Lung (tissue), 12 donors: ENCODE results near the gene ZFP2. TPM values are rescaled to one million over a fixed set of nuclear protein-coding genes. Genes with fewer than 3 reads are reported as not detected.

Source experiments
- ATAC-seq: fragments of 200-7000 bp; cut with Tn5 transposase; one replicate; pipeline ENCODE4 v1.9.1; 2020; ENCODE audit warnings: moderate number of reproducible peaks; ENCODE audit not compliant: insufficient read depth, low FRiP score
- DNase-seq, 3 donors: peaks; one replicate each; pipeline ENCODE4 v3.0.0-alpha.2; 2013 to 2017
- H3K27ac ChIP-seq, 2 donors: one replicate each; pipeline ENCODE4 v1.5.1; 2013; ENCODE audit warnings: mild to moderate bottlenecking in 2 of 2, moderate library complexity in 2 of 2, control low read depth in 1 of 2, inconsistent platforms in 1 of 2, low read depth in 1 of 2, low read length in 1 of 2
- H3K27me3 ChIP-seq, 3 donors: one replicate each; pipeline ENCODE4 v1.5.1; 2013; ENCODE audit warnings: low read length in 2 of 3; ENCODE audit not compliant: control insufficient read depth in 3 of 3, insufficient read depth in 3 of 3
- H3K36me3 ChIP-seq, 4 donors: one replicate each; pipeline ENCODE4 v1.5.1; 2013; ENCODE audit warnings: low read length in 4 of 4, mild to moderate bottlenecking in 1 of 4, moderate library complexity in 1 of 4; ENCODE audit not compliant: control insufficient read depth in 4 of 4, insufficient read depth in 4 of 4
- H3K4me1 ChIP-seq, 5 donors: one replicate each; pipeline ENCODE4 v1.5.1; 2013; ENCODE audit warnings: low read length in 5 of 5, mild to moderate bottlenecking in 2 of 5, moderate library complexity in 1 of 5; ENCODE audit not compliant: control insufficient read depth in 5 of 5, insufficient read depth in 5 of 5
- H3K4me3 ChIP-seq: one replicate; pipeline ENCODE4 v1.5.1; 2013; ENCODE audit warnings: mild to moderate bottlenecking, control low read depth, moderate library complexity
- H3K9ac ChIP-seq, 2 donors: one replicate each; pipeline ENCODE4 v1.5.1; 2013; ENCODE audit warnings: low read length in 2 of 2, control low read depth in 1 of 2; ENCODE audit not compliant: insufficient read depth in 1 of 2
- H3K9me3 ChIP-seq, 4 donors: one replicate each; pipeline ENCODE4 v1.5.1; 2013; ENCODE audit warnings: low read length in 3 of 4, mild to moderate bottlenecking in 1 of 4, moderate library complexity in 1 of 4; ENCODE audit not compliant: control insufficient read depth in 4 of 4, insufficient read depth in 3 of 4
- CTCF ChIP-seq: IDR thresholded peaks from 2 replicates; pipeline ENCODE4 v1.5.1; 2012; ENCODE audit warnings: mild to moderate bottlenecking; ENCODE audit errors: control extremely low read depth, extremely low read depth
- WGBS, 2 donors: extraction: QIAGEN DNeasy Blood & Tissue Kit; methylation state at CpG; one replicate each; pipeline ENCODE4 v1.1.7; 2013; 5-methylcytosine and 5-hydroxymethylcytosine counted together
- polyA plus RNA-seq, 2 donors: library from polyadenylated mRNA; stranded (reverse); fragments of 200-250 nt; gene quantifications; one replicate each; pipeline ENCODE4 v1.2.1, GENCODE V29; 2013
- total RNA-seq, 2 donors: library from RNA; depleted of rRNA in 1 of 2; stranded (reverse); fragments of >200 nt in 1 of 2; gene quantifications; one replicate each; pipeline ENCODE4 v1.2.1, GENCODE V29; 2014 to 2021
- donor health status: control.
- donor health status: control.
- donor health status: Bipolar disorder and iron deficiency.
- donor health status: healthy.
- donor health status: DM: yes; HTN: yes; CAD: no.

The ZFP2 gene
- total and polyA plus RNA-seq, 4 donors: 0.35 to 5.3 (median 1.3) TPM

- no peak overlapping the region for H3K9ac ChIP-seq
- H3K27ac ChIP-seq: no peak overlapping the region
- no peak overlapping the region for H3K4me3 ChIP-seq
- DNase-seq (no peak), ATAC-seq (no peak)
- 97 to 99% methylated on average over 5 of the region's 5 CpGs for WGBS, 2 donors
- no peaks in the 10 kb centered on the region for H3K27me3 ChIP-seq
- peaks cover 7 to 54% (median 32%) of the 10 kb centered on the region in 4 donors for H3K36me3 ChIP-seq
- no peak for TF ChIP-seq CTCF
- H3K9me3 ChIP-seq: peaks cover 24 to 64% (median 46%) of the 10 kb centered on the region in 4 donors
- no peaks in the 10 kb centered on the region for H3K4me1 ChIP-seq
These were observed 69.8 kb downstream of the ZFP2 start for GRCh38 chr5:178965465-178966055.

GRCh38 chr5:178981381-178981780 lies 85.7 kb downstream of the ZFP2 start:
- WGBS, 2 donors: 93 to 94% methylated on average over 12 to 15 of the region's 15 CpGs
- Histone ChIP-seq H3K36me3 (peaks cover 0 to 19% (median 1%) of the 10 kb centered on the region in 4 donors), H3K4me3 (no peak overlapping the region), H3K9me3 (peaks cover 2 to 72% (median 25%) of the 10 kb centered on the region in 4 donors), H3K27me3 (no peaks in the 10 kb centered on the region), H3K9ac (no peak overlapping the region), H3K4me1 (no peaks in the 10 kb centered on the region), H3K27ac (no peak overlapping the region)
- no peak for TF ChIP-seq CTCF
- ATAC-seq: no peak
- DNase-seq: no peak

Other genes with a start within 250 kb of the ZFP2 start
- gene ZNF354A, start 165.3 kb upstream of the ZFP2 start, total RNA-seq: 10 to 100 TPM; 10.1 to 12.0 TPM
- gene ZNF354A, start 165.3 kb upstream of the ZFP2 start, polyA plus RNA-seq: 10 to 100 TPM in 1 of 2 donors, 1 to 10 TPM in 1; 7.9 to 12.1 TPM
- gene ZNF354B, start 36.0 kb upstream of the ZFP2 start, total RNA-seq: 10 to 100 TPM; 13.2 to 27.4 TPM
- 10 to 100 TPM in 1 of 2 donors, 1 to 10 TPM in 1; 4.5 to 11.2 TPM for gene ZNF354B, start 36.0 kb upstream of the ZFP2 start, polyA plus RNA-seq
- 1 to 10 TPM; 3.5 to 5.6 TPM for gene ZNF454, start 45.3 kb downstream of the ZFP2 start, total RNA-seq
- gene ZNF454, start 45.3 kb downstream of the ZFP2 start, polyA plus RNA-seq: 1 to 10 TPM in 1 of 2 donors, under 1 TPM in 1; 0.85 to 1.0 TPM
- not detected for gene GRM6, start 99.4 kb downstream of the ZFP2 start, total RNA-seq
- gene GRM6, start 99.4 kb downstream of the ZFP2 start, polyA plus RNA-seq: not detected
- 1 to 10 TPM; 3.8 to 5.2 TPM for gene ZNF879, start 127.9 kb downstream of the ZFP2 start, total RNA-seq
- 1 to 10 TPM; 1.4 to 1.8 TPM for gene ZNF879, start 127.9 kb downstream of the ZFP2 start, polyA plus RNA-seq
- gene ZNF354C, start 164.5 kb downstream of the ZFP2 start, total RNA-seq: 10 to 100 TPM in 1 of 2 donors, 1 to 10 TPM in 1; 3.9 to 15.8 TPM
- 1 to 10 TPM; 1.2 to 1.3 TPM for gene ZNF354C, start 164.5 kb downstream of the ZFP2 start, polyA plus RNA-seq